HFF-Myc (cell line): ENCODE data around the gene ZMIZ1.

ENCODE experiments used
- DNase-seq: peaks from one replicate; pipeline ENCODE4 v3.0.0-alpha.2; 2011; ENCODE audit warnings: low read depth; ENCODE audit errors: extremely low read depth
- H3K4me3 ChIP-seq: replicated peaks from 2 replicates; pipeline ENCODE4 v1.5.1; 2011; ENCODE audit warnings: low read depth, mild to moderate bottlenecking, control low read depth, low read length
- CTCF ChIP-seq: IDR thresholded peaks from 2 replicates; pipeline ENCODE4 v1.5.1; 2012; ENCODE audit warnings: mild to moderate bottlenecking, low read depth, low read length, control low read depth; ENCODE audit errors: missing control alignments

The ZMIZ1 gene

GRCh38 chr10:79185796-79186374, 117.1 kb downstream of the ZMIZ1 start:
- no peak overlapping the region for H3K4me3 ChIP-seq
- TF ChIP-seq CTCF, result no peak
- no peak for DNase-seq

DNA sequence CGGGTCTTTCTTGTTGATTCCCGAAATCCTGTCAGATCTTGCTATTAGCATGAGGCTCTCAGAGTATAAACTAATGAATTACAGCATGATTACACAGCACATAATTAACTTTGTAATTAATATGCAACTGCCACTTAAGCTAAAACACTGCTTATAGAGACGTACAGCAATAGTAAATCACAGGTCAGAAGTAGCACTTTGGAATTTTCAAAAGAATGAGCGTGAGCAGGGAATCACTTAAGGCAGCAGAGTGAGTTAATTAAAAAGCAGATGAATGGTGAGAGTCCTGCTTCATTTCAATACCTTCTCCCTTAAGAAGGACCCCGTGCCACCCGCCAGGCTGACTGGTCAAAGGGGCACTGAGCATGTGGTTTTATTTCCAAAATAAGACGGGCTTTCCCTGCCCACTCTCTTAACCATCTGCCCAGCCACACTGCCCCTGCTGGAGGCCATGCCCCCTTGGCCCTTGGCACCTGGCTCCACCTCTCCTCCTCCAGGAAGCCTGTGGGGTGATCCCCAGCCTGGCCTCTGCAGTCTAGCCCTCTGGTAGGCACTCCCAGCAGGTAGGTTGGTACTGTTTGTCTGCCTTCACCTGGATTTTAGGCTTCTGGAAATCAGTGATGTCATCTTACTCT, 117.8 kb downstream of the ZMIZ1 start:
- no peak for DNase-seq
- no peak overlapping the region for H3K4me3 ChIP-seq
- TF ChIP-seq CTCF, result no peak

- no peak for DNase-seq
- H3K4me3 ChIP-seq, result no peak overlapping the region
- no peak for TF ChIP-seq CTCF
Observed at GRCh38 chr10:79187121-79187940, 118.6 kb downstream of the ZMIZ1 start.

- H3K4me3 ChIP-seq, result no peak overlapping the region
- no peak for TF ChIP-seq CTCF
- no peak for DNase-seq
Observed at GRCh38 chr10:79188154-79188965, 119.6 kb downstream of the ZMIZ1 start.

DNA sequence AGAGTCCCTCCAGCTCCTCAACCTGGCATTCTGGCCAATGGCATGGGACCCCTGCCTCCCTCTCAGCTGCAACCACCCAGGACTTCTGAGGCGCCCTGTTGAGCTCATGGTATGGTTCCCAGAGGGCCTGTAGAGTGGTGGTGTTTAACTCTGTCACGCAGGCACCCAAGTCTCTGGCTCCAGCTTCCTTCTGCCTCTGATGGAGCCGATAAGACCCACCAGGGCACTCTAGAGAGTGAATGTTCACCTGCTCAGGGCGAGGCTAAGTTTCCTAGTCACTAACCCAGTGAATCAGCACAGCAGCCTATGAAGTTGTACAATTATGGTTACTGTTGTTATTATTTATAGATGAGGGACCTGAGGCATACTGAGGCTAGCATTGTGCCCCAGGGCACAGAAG, 120.4 kb downstream of the ZMIZ1 start:
- no peak overlapping the region for H3K4me3 ChIP-seq
- DNase-seq, result no peak
- TF ChIP-seq CTCF, result no peak

- TF ChIP-seq CTCF, result no peak
- no peak for DNase-seq
- no peak overlapping the region for H3K4me3 ChIP-seq
Observed at GRCh38 chr10:79189853-79190435, 121.2 kb downstream of the ZMIZ1 start.
